GM18519 (cell line): ENCODE data around the gene ZNF770.

Source experiments
- ATAC-seq: cut with Tn5 transposase; IDR thresholded peaks from one replicate; pipeline ENCODE4 v1.9.1; 2021; ENCODE audit warnings: mild to moderate bottlenecking, moderate library complexity; ENCODE audit not compliant: unreplicated experiment, low FRiP score

The ZNF770 gene

DNA sequence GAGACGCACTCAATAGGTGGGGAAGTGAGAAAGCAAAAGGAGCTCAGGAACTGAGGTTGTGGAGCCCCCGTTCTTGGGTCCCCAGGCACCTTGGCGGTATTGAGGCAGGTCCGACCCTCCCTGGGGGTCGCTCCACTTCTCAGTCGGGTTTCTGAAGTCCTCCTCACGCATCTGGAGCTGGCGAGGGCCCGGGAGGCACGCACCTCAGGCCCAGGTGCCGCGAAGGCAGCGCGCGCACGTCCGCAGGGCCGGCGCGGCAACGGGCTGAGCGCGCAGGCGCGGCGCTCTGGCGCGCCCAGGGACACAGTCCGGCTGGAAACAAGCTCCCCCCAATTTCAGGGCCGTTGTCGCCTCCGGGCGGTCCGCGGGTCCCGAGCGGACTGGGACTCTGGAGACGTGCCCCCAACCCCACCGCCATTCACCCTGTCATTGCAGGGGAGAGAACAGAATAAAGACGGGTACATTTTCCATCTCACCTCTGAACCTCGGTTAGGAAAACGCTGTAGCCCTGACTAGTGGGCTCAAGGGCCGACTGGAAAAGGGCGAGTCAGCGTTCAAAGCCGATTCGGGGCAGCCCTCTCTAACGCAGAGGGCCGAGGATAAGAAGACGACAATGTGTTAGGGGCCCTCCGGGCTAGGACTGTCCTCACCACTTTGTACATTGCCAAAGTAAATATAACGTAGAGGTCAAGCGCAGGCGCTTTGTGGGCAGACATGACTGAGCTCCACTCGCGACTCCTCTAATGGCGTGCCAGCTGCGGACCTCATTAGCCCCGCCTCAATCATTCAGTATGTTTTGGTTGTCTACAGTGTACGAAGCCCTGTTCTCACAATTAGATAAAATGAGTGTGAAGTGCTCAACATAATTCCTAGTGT, at the start of gene ZNF770:
Gene ZNF770 (minus strand): TSS at position 261 of the 876 bp plus-strand sequence. CDS start 4,853 bp downstream, outside the sequence.
- ATAC-seq: peak; percentile 61

DNA sequence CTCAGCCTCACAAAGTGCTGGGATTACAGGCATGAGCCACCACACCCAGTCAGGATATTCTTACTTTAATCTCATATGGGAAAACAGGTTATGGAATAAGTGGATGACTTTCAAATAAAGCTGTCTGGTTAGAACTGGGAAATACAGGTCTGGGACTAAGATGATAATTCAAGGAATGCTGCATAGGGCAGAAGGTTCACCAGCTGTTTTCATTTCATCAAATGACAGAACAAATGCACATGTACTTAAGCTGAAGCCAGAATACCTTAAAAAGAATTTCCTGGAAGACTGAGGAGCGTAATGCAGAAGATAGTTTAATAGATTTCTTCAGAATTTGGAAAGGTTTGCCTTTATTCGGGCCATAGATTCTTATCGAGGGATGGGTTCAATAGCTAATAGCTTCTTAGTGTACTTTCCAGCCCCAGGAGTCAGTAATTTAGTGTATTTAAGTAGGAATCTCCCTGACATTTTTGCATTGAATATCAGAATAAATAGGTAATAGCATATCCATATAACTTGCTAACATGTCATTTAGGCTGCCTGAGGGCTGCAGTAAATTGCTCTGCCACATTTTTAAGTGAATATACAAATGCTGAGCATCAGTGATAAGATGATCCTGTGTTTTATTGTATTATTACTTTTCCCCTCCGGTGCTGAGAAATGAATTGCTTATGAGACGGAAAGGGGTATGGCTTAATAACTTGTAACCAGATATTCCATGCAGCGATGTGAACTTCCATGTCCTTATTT, 40.3 kb upstream of the ZNF770 start:
- no peak for ATAC-seq

DNA sequence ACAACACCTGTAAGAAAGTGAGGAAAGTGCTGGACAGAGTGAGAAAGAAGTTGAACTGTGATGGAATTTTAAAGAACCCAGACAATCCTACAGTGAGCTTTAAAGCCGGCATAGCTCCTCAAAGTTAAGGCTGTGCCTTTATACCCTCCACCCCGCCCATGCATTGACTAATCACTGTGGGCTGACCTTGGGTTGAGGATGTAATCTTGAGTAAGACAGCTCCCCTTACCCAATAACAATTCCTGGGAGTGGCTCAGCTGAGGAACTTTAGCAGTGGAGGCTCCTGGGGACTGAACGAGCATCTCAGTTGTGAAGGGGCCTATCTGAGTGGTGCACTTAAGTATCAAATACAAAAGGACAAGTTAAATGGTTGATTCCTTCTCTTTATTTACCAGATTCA, 35.7 kb upstream of the ZNF770 start:
- ATAC-seq: no peak

GRCh38 chr15:35020974-35021373, 32.9 kb upstream of the ZNF770 start:
- no peak for ATAC-seq

GRCh38 chr15:35019404-35020327, 31.6 kb upstream of the ZNF770 start:
- no peak for ATAC-seq

DNA sequence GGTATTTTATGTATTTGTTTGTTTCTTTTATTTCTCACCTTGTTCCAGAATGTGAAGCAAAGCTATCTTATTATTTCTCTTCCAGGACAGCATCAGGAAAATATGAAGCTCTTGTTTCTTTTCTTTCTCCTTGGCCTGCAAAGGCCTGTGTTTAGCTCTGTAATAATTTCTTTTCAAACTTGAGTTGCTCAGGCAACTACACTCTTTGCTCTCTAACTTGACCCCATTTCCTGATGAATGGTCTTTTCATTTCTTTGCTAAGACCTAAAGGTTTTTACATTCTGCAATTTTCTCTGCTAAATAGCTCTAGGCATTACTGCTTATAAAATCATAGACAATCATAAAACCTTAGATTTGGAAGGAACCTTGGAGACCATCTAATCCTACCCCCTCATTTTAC, 26.2 kb upstream of the ZNF770 start:
- ATAC-seq: no peak

GRCh38 chr15:35013370-35013769, 25.3 kb upstream of the ZNF770 start:
- no peak for ATAC-seq

DNA sequence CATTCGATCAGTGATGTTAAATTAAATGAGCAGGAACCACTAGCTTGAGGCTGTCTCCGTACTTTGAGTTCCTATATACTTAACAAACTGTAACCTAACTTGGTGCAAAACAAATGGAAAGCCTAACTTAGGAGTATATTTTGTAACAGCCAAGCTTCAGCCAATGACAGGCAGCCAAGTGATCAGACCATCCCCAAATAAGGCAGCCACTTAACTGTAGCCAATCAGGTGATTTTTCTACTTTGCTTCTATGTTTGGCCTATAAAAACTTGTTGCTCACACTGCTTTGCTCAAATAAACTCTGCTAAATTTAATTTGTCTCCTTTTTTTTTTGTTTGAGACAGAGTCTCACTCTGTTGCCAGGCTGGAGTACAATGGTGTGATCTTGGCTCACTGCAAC, 19.3 kb upstream of the ZNF770 start:
- no peak for ATAC-seq

DNA sequence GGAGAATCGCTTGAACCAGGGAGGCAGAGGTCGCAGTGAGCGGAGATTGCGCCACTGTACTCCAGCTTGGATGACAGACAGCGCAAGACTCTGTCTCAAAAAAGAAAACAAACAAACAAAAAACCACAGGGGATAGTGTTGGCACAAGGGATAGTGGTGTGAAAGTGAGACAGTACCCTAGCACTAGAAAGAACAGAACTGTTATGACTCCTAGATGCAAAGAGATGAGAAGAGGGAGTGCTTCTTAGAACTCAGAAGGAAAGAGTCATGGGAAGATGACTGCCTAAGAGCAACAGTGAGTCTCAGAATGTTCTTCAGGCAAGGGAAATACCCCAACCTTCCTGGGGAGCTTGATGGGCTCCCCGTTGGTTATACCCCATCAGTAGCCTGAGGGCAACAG, 17.8 kb upstream of the ZNF770 start:
- no peak for ATAC-seq

DNA sequence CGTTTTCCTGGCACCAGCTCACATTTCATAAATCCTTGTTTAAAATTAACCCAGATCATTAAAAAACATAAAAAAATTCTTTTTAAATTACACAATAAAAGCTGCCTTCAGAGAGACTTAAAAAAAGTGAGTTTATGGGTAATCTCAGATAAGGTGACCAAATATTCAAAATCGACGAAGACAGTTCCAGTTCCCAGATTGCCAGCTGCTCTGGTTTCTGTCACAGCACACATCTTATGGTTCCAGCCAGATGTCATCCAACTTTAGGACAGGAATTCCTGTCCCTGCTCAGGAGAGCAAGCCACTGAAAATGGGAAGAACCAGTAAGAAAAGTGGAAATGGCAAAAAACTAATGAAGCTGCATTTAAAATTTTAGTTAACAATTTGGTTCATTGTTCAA, 15.8 kb upstream of the ZNF770 start:
- ATAC-seq: no peak

GRCh38 chr15:35000511-35000910, 12.4 kb upstream of the ZNF770 start:
- ATAC-seq: no peak

DNA sequence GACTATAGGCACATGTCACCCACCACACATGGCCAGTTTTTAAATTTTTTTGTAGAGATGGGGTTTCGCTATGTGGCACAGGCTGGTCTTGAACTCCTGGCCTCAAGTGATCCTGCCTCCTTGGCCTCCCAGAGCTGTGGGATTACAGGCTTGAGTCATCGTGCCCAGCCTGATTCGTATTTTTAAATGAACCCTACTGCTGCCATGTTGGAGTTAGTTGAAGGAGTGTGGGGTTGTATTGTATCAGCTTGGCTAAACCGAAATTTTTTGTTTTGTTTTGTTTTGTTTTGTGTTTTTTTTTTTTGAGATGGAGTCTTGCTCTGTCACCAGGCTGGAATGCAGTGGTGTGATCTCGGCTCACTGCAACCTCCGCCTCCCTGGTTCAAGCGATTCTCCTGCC, 11.8 kb upstream of the ZNF770 start:
- ATAC-seq: no peak

DNA sequence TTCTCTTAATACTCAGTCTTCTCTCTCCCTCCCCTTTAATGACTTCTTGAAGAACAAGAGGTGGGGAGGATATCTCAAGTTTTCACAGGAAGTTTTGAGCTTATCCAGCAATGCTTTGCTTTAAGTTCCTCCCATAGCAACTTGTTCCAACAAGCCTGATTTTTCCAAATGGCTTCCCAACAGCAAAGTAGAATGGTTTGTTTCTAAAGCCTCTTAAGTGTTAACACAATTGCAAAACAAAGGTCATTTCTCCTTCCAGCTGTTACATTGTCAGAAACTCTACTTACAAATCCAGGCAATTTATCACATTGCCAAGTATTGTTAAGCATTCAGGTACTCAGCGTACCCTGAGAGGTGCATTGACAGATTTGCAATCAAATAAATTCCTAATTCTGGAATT, 6.8 kb upstream of the ZNF770 start:
- no peak for ATAC-seq

DNA sequence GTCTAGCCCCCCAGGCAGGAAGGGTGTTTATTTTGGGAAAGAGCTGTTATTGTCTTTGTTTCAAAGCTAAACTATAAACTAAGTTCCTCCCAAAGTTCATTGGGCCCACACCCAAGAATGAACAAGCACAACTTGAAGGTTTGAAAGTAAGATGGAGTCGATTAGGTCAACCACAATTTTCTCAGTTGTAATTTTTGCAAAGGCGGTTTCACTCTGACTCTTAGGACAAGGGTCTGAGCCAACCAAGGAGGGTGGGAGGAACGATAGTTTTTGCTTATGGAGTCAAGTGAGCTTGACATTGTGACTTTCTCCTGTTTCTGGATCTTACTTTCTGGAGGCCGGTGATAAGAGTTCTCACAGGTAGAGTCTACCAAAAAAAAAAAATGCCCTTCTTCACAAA, 5.8 kb upstream of the ZNF770 start:
- peak; percentile 97 for ATAC-seq

- no peak for ATAC-seq
These were observed 5.3 kb upstream of the ZNF770 start for GRCh38 chr15:34993412-34993811.

GRCh38 chr15:34987609-34988026, 469 bp downstream of the ZNF770 start:
- no peak for ATAC-seq

GRCh38 chr15:34986771-34987480, 1.2 kb downstream of the ZNF770 start:
- no peak for ATAC-seq

GRCh38 chr15:34986326-34986725, 1.8 kb downstream of the ZNF770 start:
- no peak for ATAC-seq

DNA sequence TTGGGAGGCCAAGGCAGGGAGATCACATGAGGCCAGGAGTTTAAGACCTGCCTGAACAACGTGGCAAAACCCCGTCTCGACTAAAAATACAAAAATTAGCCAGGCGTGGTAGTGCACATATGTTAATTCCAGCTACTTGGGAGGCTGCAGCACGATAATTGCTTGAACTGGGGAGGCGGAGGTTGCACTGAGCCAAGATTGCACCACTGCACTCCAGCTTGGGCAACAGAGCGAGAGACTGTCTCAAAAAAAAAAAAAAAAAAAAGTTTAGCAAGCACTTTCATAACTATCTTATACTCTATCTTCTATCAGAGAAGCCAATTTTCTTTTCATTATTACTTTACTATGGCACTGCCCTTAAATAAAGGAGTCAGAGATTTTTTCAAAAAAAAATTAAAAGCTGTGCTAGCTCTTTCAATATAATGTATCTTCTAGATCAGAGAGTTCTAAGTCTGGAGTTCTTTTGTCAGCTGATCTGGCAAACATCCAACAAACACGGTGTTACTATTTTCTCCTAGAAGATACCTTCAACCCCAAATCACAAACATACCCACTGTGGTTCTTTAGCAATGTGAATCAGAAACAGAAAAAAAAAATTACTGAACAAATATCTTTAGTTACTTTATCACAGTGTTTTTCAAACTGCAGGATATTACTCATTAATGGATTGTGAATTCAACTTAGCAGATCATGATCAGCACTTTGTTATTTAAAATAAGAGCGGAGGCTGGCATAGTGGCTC, 3.0 kb downstream of the ZNF770 start:
- no peak for ATAC-seq
